Inferior parietal cortex (tissue), 1 donor: Measurements from ENCODE around the gene CNTNAP4.

Experiments used
- DNase-seq: peaks from one replicate; pipeline ENCODE4 v3.0.0-alpha.2; 2016; ENCODE audit errors: extremely low spot score

Gene CNTNAP4

GRCh38 chr16:76487411-76488064 is 210.3 kb downstream of the CNTNAP4 start:
- no peak for DNase-seq

- DNase-seq, result no peak
Measured at GRCh38 chr16:76488065-76488417, 210.8 kb downstream of the CNTNAP4 start.

- no peak for DNase-seq
Measured at GRCh38 chr16:76490036-76490639, 212.9 kb downstream of the CNTNAP4 start.

DNA sequence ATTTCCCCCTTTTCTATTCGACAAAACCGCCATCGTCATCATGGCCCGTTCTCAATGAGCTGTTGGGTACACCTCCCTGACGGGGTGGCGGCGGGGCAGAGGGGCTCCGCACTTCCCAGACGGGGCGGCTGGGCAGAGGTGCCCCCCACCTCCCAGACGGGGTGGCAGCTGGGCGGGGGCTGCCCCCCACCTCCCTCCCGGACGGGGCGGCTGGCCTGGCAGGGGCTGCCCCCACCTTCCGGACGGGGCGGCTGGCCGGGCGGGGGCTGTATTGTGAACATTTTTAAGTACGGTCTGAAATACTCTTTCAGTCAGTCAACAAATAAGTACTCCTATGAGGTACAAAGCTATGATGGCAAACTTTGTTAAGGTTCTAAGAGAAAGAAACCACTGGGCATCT is 222.8 kb downstream of the CNTNAP4 start:
- DNase-seq, result no peak

- no peak for DNase-seq
Measured at GRCh38 chr16:76502063-76502462, 224.9 kb downstream of the CNTNAP4 start.

- DNase-seq, result no peak
Measured at GRCh38 chr16:76502555-76502954, 225.4 kb downstream of the CNTNAP4 start.

- DNase-seq, result no peak
Measured at GRCh38 chr16:76503091-76503490, 225.9 kb downstream of the CNTNAP4 start.

DNA sequence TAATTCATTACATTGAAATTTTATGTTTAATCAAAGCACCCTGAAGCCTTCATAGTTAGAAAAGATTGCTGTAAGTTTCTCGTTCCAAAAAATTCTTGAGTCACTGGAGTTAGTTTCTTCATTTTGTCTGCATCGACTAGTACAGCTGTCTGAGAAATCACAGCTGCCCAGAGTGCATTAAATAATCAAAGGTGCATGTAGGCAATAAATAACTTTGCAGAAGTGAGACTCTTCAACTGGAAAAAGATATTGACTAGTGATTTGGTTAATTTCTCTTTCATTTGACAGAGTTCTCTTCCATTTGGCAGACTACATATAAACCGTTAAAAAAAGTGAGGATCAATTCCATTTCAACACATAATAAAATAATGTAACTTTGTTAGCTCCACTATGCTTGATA is 234.0 kb downstream of the CNTNAP4 start:
- no peak for DNase-seq

DNA sequence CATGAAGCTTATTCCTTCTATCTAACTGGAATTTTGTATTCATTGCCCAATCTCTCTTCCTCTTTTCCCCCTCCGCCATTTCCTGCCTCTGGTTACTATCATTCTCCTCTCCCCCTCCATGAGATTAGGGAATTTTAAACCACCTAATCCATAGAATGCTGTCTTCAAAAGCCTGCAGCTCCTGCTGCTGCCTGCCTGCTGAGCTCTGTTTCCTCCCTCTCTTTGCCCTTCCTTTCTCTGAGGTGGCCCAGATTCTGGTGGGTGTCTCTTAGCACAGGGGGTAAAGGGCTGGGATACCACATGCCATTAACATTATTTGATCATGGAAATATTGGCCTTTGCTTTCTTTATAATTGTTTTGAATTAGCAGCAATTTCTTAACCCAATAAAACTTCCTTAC is 241.6 kb downstream of the CNTNAP4 start:
- DNase-seq, result no peak

GRCh38 chr16:76524356-76524755 is 247.2 kb downstream of the CNTNAP4 start:
- no peak for DNase-seq

DNA sequence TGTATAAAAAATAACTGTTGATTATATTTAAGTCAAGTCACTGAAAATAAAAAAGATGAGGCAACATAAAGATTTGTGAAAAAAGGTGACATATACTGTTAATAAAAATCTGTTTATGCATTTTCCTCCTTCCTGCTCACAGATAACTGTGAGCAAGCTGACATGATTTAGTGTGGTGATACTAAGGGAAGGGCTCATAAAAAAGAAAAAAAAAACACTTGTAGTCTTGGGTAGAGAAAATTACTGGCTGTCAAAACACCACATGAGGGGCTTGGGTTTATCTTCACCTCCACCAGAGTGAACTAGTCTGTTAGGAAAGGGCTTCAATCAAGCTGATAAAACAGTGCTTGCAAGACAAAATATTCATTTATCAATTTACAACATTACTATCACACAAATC is 247.6 kb downstream of the CNTNAP4 start:
- no peak for DNase-seq

DNA sequence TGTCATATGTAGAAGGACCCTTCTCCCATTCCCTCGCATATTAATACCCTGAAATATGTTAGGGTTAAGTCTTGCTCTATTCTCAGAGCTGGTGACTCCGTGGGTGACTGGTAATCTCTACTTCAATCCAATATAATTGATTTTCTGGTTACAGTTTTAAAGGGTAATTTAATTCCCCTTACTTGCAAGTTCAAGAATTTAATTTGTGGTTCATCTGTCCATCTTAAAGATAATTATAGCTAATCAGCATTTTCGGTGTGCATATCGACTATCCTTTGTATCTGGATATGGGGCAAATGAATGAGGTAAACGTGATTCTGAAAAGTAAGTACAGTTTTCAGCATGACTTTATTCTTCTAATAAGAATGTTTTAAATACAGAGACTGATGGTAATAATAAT is 250.0 kb downstream of the CNTNAP4 start:
- DNase-seq, result no peak

GRCh38 chr16:76529120-76529519 is 251.9 kb downstream of the CNTNAP4 start:
- no peak for DNase-seq

GRCh38 chr16:76531236-76531635 is 254.0 kb downstream of the CNTNAP4 start:
- no peak for DNase-seq

- DNase-seq, result no peak
Measured at GRCh38 chr16:76532188-76532973, 255.2 kb downstream of the CNTNAP4 start.

DNA sequence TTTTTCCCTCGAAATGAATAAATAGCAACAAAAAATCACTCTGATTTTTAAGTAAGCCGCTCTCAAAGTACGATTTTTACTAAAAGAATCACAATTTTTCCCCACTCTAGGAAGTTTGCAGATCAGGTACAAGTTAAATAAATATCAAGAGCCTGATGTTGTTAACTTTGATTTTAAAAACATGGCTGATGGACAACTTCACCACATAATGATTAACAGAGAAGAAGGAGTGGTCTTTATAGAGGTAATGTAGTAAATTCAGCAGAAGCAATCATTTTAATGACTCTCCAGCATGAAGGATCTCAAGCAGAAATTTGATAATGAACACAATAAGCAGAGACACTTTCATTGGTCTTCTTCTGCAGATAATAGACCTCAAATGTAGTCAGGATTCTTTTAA is 262.4 kb downstream of the CNTNAP4 start:
- DNase-seq, result no peak

GRCh38 chr16:76541070-76541469 is 263.9 kb downstream of the CNTNAP4 start:
- DNase-seq, result no peak

- no peak for DNase-seq
Measured at GRCh38 chr16:76565542-76565941, 288.3 kb downstream of the CNTNAP4 start.

GRCh38 chr16:76571755-76572154 is 294.6 kb downstream of the CNTNAP4 start:
- DNase-seq, result no peak

GRCh38 chr16:76573281-76573680 is 296.1 kb downstream of the CNTNAP4 start:
- no peak for DNase-seq

DNA sequence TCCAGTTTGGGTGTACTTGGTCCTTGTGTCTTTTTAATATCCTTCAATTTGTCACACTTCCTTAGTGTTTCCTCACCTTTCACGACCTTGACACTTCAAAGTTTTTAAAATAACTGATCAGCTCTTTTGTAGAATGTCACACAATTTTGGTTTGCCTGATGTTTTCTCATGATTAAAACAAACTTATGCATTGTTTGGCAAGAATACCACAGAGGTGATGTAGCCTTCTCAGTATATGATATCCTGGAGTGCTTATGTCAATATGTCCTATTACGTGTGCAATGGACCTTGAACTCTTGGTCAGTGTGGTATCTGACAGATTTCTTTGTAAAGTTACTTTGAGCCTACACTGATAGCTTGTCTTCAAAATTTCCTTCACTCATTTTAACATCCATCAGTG is 297.4 kb downstream of the CNTNAP4 start:
- DNase-seq, result no peak

GRCh38 chr16:76576526-76576925 is 299.3 kb downstream of the CNTNAP4 start:
- DNase-seq, result no peak

DNA sequence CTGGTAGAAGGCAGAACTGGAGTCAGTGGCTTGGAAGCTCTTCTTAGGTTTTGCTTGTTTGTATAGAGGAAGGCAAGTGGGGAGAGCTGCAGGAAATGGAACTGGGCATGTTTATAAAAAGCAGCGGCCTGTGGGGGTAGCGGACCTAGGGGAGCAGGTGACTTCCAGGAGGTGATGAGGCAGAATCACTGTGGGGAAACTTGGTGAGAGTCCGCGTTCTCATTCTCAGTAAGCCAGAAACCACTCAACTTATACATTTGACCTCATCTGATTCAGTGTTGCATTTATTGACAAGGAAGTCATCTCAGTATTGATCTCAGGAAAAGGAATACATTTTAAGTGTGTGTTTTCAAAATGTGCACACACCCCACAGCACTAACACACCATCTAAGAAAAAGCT is 299.8 kb downstream of the CNTNAP4 start:
- DNase-seq, result no peak
